Transverse colon (tissue), 4 donors: ENCODE measurements around the gene RASSF4.

Experiments
- POLR2A ChIP-seq: fragments of 450-650 bp; IDR thresholded peaks from one replicate; pipeline ENCODE4 v1.6.1; 2016; ENCODE audit warnings: antibody characterized with exemption, mild to moderate bottlenecking, moderate library complexity
- POLR2AphosphoS5 ChIP-seq, 3 donors: sonication (generic); formaldehyde crosslinking; IDR thresholded peaks; one replicate each; pipeline ENCODE4 v1.6.1; 2016; ENCODE audit warnings: antibody characterized with exemption in 3 of 3
- TF ChIP-seq, protein P1 (sequence below), 5 experiments: fragments of 200-600 bp in 3 of 5; fragments of 450-650 bp in 2 of 5; sonication (generic) in 3 of 5; IDR thresholded peaks; 1 replicate in 2 of 5; 2 replicates in 3 of 5; pipeline ENCODE4 v1.5.1; 2016 to 2017; ENCODE audit warnings: antibody characterized with exemption in 5 of 5, inconsistent platforms in 3 of 5, mild to moderate bottlenecking in 2 of 5, moderate library complexity in 1 of 5

DNA sequence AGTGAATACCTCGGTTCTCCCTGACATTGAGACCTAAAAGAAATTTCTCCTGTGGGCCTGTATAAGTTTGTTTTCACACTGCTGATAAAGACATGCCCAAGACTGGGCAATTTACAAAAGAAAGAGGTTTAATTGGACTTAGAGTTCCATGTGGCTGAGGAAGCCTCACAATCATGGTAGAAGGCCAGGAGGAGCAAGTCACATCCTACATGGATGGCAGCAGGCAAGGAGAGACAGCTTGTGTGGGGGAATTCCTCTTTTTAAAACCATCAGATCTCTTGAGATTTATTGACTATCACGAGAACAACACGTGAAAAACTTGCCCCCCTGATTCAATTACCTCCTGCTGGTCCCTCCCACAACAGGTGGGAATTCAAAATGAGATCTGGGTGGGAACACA is 41.8 kb upstream of the RASSF4 start:
- TF ChIP-seq, protein P1, sequence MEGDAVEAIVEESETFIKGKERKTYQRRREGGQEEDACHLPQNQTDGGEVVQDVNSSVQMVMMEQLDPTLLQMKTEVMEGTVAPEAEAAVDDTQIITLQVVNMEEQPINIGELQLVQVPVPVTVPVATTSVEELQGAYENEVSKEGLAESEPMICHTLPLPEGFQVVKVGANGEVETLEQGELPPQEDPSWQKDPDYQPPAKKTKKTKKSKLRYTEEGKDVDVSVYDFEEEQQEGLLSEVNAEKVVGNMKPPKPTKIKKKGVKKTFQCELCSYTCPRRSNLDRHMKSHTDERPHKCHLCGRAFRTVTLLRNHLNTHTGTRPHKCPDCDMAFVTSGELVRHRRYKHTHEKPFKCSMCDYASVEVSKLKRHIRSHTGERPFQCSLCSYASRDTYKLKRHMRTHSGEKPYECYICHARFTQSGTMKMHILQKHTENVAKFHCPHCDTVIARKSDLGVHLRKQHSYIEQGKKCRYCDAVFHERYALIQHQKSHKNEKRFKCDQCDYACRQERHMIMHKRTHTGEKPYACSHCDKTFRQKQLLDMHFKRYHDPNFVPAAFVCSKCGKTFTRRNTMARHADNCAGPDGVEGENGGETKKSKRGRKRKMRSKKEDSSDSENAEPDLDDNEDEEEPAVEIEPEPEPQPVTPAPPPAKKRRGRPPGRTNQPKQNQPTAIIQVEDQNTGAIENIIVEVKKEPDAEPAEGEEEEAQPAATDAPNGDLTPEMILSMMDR (IDR thresholded peaks at IDR 0.05) = no peak
- TF ChIP-seq POLR2AphosphoS5 (IDR thresholded peaks at IDR 0.05) (no peak), POLR2A (no peak)
